ENCODE data around the gene PHF23. TPM values are rescaled to one million over a fixed set of nuclear protein-coding genes. Genes with fewer than 3 reads are reported as not detected.

Gene PHF23
- total RNA-seq, 1 experiment from 2014 or later: 110 TPM

- no peaks in the 10 kb centered on the region for H3K27me3 ChIP-seq (ENCODE audit: insufficient read depth, low read length)
- H3K4ac ChIP-seq (ENCODE audit: low read depth, low read length): no peak overlapping the region
- no peak for TF ChIP-seq CTCF (conservative IDR thresholded peaks at IDR 0.05)
- H3K23ac ChIP-seq (ENCODE audit: insufficient read length, low read depth, low read length): no peak overlapping the region
- H3K4me1 ChIP-seq (ENCODE audit: insufficient read depth, low read length): no peaks in the 10 kb centered on the region; the same call in 1 of the 2 replicates
- H3K9me3 Mint-ChIP-seq: no peaks in the 10 kb centered on the region; a peak in 1 of 5 replicates
- DNase-seq: no peak
- peaks cover 11 to 35% (median 27%) of the 10 kb centered on the region in 3 experiments; a peak in 6 of 7 replicates for H3K36me3 Mint-ChIP-seq (ENCODE audit: insufficient read depth in 1 of 3, low read depth in 3 of 3)
- peaks cover 52 to 55% of the 10 kb centered on the region in 2 experiments for H3K4me1 Mint-ChIP-seq
- H4K5ac ChIP-seq (ENCODE audit: insufficient read length, low read depth, low read length): no peak overlapping the region
- H3K4me3 Mint-ChIP-seq: peak overlapping the region; percentile 95 to 97
- H2BK5ac ChIP-seq (ENCODE audit: insufficient read length, low read length): no peak overlapping the region
- no peak overlapping the region for H3K56ac ChIP-seq (ENCODE audit: insufficient read length, low read depth, low read length)
- H2BK15ac ChIP-seq (ENCODE audit: low read depth, low read length): no peak overlapping the region
- H3K4me2 ChIP-seq (ENCODE audit: insufficient read depth, insufficient read length, low read length): no peak overlapping the region
- peaks cover 1% of the 10 kb centered on the region; the same call in 1 of the 2 replicates for H3K27me3 Mint-ChIP-seq (ENCODE audit: low read depth)
- H3K27ac Mint-ChIP-seq: peak overlapping the region in 1 of 3 experiments; percentile 66; a peak in 3 of 7 replicates
- no peaks in the 10 kb centered on the region for H3K79me1 ChIP-seq (ENCODE audit: insufficient read depth, low read depth, low read length, poor library complexity, severe bottlenecking)
- no peaks in the 10 kb centered on the region for H3K9me3 ChIP-seq (ENCODE audit: control insufficient read depth, low read depth, low read length)
- no peak overlapping the region for H3T11ph ChIP-seq (ENCODE audit: low read length)
- H2BK120ac ChIP-seq (ENCODE audit: low read depth, low read length, poor library complexity, severe bottlenecking): no peak overlapping the region
- peaks cover 23% of the 10 kb centered on the region for H3K23me2 ChIP-seq (ENCODE audit: insufficient read length, low read depth, low read length, poor library complexity, severe bottlenecking)
- no peak overlapping the region for H4K8ac ChIP-seq (replicated peaks; ENCODE audit: insufficient read length, low read depth, low read length)
- no peaks in the 10 kb centered on the region for H4K20me1 ChIP-seq (ENCODE audit: control insufficient read depth, insufficient read depth, insufficient read length)
- WGBS (ENCODE audit: extremely low coverage, insufficient read length, low lambda C conversion rate): no CpG with 5 or more reads among the region's 6 CpGs
- H2AK5ac ChIP-seq (ENCODE audit: insufficient read length, low read length): no peak overlapping the region
- no peaks in the 10 kb centered on the region for H3K79me2 ChIP-seq (ENCODE audit: insufficient read depth, low read length)
- no peak overlapping the region for H3K14ac ChIP-seq (ENCODE audit: insufficient read depth, low read length)
- no peak overlapping the region for H2AFZ ChIP-seq (ENCODE audit: low read length)
- H2BK20ac ChIP-seq (ENCODE audit: low read depth, low read length, poor library complexity, severe bottlenecking): no peak overlapping the region
- no peak overlapping the region for H3K27ac ChIP-seq (ENCODE audit: insufficient read length, low read depth, low read length)
- H3K18ac ChIP-seq (ENCODE audit: insufficient read length, low read depth, low read length): no peak overlapping the region
- no peak overlapping the region for H2BK12ac ChIP-seq (ENCODE audit: insufficient read length, low read depth, low read length)
- H4K91ac ChIP-seq (ENCODE audit: insufficient read length, low read depth, low read length): no peak overlapping the region
- no peak overlapping the region for H3K9ac ChIP-seq (ENCODE audit: extremely low read depth, insufficient read length, low read length)
Observed at GRCh38 chr17:7218758-7219157, 20.5 kb downstream of the PHF23 start.
